GM18858 (cell line): ENCODE results near the gene MAP1A.

ENCODE experiments used
- ATAC-seq: cut with Tn5 transposase; IDR thresholded peaks from one replicate; pipeline ENCODE4 v1.9.1; 2021; ENCODE audit not compliant: unreplicated experiment

MAP1A gene

DNA sequence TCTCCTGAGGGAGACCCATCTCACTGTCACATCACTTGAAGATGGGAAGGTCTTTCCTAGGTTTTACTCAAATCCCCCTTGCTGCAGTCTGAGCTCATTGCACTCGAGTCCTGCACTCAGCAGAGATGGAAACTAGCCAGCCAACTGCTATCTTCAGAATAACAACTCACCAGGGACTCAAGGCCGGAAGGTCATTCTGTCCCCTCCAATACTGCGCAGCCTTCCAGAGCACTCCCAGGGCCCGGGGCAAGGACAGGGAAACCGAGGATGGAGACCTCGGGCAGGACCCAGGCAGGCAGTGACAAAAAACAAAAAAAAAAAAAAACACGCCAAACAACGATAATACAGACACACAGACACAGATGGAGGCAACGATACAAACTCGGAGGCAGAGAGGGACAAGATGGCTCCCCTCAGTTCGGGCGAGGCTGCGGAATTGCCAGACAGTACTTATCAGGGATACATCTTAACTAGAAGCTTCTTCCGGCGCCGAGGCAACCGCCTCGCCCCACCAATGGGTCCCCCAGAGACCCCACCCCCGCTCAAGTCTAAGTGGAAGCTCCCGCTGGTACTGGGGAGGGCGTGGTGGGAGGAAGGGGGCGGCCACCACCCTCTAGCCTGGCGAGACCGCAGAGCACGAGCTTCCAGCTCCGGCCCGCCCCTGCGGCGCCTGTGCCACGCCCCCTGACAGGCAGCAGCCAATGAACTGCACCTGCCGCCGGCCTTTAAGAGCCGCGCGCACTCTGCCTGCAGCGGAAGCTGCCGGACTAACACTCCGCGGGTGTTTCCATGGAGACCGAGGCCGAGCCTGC lies 7.0 kb upstream of the MAP1A start:
- ATAC-seq: peak; percentile 95

DNA sequence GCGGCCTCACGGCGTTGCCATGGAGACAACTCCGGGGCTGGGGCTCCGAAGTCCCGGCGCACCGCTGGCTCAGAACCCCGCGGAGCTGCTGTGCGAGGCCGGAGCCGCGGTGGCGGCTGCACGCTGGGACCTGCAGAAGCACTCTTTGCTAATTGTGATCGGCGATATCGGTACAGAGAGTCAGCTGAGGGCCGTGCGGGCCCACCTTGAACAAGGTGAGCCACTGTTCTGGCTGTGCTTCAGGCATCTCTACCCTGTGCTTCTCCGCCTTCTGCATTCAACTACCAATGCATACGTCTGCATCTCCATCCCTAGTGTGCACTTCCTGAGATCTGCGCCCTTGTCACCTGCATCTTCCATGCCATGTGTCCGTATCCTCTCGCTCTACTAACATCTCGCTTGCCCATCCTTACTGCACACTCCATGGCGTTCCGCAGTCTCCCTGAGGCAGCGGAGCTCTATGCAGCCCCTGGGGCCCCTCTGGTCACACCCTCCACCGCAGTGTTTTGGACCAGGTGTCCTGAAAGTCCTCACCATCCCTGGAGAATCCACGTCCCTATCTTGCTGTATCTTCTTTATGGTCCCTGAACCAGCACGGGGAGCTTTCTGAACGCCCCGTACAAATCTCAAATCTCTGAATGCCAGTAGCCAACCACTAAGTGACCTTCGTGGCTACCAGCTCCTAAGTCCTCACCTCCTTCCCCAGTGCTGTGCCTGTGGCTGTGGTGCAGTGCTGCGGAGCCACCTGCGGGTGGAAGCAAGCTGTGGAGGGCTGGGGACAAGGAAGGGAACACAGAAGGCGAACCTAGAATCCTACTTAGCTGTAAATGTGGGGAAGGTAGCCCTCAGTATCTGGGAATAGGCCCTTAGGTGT lies 6.2 kb upstream of the MAP1A start:
- no peak for ATAC-seq

DNA sequence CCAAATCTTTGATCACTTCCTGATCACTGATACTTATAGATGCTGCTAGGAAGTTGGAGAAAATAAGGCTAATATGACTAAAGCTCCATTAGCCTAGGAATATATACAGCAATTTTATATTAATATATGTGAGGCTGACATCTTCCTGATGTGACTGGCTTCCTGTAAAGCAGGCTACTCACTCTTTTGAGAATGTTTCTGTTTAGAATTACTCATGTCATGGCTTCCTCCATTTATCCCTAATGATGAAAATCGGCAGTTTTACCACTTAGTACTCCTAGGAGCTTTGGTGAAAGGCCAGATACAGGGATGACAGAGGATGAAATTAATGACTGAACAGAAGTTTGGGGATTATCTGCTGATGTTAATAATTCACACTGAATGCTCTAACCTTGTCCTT lies 3.9 kb upstream of the MAP1A start:
- no peak for ATAC-seq

DNA sequence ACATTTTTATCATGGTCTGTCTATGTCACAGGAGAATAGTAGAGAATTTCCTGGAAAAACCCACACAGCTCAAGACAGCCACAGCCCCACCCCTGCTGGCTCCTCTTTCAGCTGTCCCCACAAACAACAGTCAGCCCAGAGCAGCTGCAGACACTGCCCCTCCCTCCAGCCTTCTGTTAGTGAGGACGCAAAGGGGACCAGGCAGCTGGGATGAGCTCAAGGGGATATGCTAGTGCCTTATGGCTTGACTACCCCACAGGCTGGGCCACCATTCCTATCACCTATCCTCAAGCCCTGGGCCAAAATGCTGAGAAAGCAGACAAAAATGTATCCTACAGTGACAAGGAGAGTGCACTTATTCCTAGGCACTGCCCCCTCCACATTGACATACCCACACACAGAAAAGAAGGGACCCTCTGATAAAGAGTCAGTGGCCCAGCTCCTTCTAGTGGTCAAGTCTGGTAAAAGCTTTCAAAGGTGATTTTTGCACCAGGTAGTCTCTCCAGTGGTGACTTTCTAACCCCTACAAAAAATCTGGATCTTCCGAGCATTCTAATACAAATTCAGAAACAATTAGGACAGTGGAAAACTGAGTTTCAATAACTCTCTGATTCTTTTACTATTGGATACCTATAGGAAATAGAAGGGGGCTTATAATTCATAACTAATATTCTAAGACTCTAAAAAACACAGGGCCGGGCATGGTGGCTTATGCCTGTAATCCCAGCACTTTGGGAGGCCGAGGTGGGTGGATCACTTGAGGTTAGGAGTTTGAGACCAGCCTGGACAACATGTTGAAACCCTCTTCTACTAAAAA lies 3.0 kb upstream of the MAP1A start:
- no peak for ATAC-seq

DNA sequence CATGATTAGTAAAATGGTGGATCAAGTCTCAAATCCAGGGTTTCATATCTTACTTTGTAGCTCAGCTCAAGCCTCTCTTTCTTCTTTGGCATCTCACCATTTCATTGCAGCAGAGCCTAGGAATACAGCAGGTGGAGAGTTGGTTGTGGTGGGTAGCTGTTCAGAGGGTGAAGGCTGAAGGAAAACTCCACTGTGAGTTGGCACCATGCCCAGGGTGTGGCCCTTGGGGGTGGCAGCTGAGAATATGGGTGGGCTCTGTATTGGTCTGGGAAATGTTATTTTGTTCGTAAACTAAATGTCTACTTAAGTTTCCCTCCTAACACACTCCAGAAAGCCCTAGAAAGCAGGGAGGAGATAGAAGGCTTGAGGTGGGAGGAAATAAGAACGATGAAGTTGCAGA lies 1.7 kb upstream of the MAP1A start:
- ATAC-seq: no peak

DNA sequence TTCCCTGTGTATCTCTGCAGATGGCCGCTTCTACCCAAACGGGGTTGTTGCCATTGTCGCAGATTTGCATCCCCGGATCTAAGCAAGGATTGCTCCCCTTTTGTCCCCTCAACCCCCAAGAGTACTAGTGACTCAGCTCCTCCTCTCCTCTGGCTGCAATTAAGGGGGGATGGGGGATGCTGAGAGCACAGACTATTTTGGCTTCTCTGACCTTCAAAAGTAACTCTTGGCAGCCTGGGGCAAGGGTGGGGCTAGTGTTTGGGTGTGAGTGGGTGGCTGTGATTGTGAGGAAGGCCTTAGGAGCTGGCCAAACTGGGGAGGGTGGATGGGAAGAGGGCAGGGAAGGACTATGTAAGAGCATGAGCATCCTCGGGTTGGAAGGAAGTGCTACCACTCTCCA lies 1.2 kb upstream of the MAP1A start:
- ATAC-seq: no peak

DNA sequence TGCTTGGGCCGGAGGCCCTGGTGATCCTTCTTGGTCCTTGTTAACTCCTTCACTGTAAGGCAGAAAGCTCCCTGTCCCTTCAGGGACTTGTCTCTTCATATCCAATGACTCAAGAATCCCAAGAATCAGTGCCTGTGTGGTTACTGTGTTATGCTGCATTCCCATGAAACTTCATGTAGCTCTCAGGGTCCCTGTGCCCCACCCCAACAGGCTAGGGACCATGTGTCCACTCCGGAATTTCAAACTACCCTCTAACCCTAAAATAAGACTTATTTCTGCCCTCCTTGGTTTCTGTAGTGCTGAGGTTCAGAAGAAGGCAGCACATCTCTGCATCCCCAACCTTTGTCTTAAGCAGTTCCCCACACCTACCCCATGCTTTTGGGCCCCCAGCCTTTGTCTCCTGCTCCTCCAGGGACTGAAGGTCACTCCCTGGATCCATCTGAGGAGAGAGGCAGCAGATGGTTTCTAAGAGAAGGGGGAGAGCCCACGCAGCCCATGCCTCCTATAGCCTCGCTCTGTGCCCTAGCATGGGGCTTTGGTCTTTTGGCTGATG lies 531 bp upstream of the MAP1A start:
- no peak for ATAC-seq

DNA sequence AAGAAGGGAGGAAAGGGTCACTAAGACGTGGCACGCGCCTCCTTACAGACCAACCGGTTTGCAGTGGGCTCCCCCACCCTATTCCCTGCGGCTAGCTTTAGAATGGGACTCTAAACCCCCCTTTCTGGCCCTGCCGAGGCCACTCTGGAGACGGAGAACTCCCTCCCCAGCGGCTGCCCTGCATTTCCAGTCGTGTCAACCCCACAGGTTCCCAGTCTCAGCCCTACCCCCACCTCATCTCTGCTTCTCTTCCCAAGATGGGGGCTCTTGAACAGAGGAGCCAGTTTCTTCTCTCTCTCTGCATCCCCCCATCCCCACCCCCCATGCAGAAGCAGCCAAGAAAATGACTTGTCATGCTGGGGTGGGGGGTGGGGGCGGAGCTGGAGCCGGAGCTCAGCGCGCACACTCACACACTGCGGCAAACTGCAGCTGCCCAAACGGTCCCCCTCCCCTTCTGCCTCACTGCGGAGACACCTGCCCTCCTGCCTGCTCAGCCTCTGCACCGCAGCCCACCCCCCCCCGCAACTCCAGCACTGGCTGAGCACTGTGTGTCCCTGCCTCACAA lies 871 bp downstream of the MAP1A start:
- no peak for ATAC-seq

DNA sequence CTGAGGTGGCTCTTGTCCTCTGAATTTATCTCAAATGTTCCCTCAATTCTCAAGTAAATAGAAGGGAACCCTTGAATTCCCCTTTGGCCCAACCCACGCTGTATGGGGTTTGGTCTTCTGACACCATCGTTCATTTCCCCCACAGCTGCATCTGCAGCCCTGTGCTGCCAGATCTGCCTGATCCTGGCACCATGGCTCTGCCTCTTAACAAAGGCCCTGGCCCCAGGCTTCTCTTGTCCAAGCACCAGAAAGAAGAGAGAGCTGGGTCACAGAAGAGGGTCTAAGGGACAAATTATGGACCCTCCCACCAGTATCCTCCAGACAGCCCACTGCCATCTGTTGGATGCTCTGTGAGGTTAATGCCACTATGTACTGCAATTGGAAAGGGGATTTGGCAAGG lies 1.8 kb downstream of the MAP1A start:
- ATAC-seq: no peak

DNA sequence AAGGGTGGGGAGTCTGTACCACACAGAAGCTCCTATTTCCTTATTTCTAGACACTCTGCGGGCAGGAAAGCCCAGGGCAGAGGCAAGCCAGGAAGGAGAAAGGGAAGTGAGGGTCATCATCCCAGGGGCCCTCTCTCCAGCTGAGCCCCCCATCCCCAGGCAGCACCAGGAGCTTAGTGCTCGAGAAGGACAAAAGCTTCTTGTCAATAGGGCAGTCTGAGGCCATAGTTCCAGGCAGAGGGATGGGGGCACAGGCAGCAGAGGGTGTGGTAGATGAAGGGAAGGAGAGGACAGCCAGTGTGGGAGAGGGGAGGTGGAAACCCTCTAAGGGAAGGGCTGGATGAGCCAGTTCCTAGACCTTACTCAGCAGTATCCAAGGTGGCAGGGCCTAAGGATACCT lies 2.7 kb downstream of the MAP1A start:
- no peak for ATAC-seq

DNA sequence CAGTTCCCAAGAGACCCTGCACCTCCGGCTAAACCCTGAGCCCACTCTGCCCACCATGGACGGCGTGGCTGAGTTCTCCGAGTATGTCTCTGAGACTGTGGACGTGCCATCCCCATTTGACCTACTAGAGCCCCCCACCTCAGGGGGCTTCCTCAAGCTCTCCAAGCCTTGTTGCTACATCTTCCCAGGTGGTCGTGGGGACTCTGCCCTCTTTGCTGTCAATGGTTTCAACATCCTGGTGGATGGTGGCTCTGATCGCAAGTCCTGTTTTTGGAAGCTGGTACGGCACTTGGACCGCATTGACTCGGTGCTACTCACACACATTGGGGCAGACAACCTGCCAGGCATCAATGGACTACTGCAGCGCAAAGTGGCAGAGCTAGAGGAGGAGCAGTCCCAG lies 4.0 kb downstream of the MAP1A start:
- no peak for ATAC-seq

DNA sequence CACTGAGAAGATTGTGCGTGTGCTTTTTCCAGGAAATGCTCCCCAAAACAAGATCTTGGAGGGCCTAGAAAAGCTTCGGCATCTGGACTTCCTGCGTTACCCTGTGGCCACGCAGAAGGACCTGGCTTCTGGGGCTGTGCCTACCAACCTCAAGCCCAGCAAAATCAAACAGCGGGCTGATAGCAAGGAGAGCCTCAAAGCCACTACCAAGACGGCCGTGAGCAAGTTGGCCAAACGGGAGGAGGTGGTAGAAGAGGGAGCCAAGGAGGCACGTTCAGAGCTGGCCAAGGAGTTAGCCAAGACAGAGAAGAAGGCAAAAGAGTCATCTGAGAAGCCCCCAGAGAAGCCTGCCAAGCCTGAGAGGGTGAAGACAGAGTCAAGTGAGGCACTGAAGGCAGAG lies 4.8 kb downstream of the MAP1A start:
- no peak for ATAC-seq

DNA sequence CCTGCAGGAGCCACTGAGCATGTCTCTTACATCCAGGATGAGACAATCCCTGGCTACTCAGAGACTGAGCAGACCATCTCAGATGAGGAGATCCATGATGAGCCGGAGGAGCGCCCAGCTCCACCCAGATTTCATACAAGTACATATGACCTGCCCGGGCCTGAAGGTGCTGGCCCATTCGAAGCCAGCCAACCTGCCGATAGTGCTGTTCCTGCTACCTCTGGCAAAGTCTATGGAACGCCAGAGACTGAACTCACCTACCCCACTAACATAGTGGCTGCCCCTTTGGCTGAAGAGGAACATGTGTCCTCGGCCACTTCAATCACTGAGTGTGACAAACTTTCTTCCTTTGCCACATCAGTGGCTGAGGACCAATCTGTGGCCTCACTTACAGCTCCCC lies 6.2 kb downstream of the MAP1A start:
- no peak for ATAC-seq

DNA sequence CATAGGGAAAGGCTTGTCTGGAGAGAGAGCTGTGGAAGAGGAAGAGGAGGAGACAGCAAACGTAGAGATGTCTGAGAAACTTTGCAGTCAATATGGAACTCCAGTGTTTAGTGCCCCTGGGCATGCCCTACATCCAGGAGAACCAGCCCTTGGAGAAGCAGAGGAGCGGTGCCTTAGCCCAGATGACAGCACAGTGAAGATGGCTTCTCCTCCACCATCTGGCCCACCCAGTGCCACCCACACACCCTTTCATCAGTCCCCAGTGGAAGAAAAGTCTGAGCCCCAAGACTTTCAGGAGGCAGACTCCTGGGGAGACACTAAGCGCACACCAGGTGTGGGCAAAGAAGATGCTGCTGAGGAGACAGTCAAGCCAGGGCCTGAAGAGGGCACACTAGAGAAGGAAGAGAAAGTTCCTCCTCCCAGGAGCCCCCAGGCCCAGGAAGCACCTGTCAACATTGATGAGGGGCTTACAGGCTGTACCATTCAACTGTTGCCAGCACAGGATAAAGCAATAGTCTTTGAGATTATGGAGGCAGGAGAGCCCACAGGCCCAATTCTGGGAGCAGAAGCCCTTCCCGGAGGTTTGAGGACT lies 6.9 kb downstream of the MAP1A start:
- ATAC-seq: no peak

DNA sequence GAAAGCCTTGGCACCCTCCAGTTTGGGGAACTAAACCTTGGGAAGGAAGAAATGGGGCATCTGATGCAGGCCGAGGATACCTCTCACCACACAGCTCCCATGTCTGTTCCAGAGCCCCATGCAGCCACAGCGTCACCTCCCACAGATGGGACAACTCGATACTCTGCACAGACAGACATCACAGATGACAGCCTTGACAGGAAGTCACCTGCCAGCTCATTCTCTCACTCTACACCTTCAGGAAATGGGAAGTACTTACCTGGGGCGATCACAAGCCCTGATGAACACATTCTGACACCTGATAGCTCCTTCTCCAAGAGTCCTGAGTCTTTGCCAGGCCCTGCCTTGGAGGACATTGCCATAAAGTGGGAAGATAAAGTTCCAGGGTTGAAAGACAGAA lies 7.7 kb downstream of the MAP1A start:
- ATAC-seq: no peak

DNA sequence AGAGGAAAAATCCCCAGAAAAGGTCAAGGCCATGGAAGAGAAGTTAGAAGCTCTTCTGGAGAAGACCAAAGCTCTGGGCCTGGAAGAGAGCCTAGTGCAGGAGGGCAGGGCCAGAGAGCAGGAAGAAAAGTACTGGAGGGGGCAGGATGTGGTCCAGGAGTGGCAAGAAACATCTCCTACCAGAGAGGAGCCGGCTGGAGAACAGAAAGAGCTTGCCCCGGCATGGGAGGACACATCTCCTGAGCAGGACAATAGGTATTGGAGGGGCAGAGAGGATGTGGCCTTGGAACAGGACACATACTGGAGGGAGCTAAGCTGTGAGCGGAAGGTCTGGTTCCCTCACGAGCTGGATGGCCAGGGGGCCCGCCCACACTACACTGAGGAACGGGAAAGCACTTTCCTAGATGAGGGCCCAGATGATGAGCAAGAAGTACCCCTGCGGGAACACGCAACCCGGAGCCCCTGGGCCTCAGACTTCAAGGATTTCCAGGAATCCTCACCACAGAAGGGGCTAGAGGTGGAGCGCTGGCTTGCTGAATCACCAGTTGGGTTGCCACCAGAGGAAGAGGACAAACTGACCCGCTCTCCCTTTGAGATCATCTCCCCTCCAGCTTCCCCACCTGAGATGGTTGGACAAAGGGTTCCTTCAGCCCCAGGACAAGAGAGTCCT lies 9.0 kb downstream of the MAP1A start:
- no peak for ATAC-seq

DNA sequence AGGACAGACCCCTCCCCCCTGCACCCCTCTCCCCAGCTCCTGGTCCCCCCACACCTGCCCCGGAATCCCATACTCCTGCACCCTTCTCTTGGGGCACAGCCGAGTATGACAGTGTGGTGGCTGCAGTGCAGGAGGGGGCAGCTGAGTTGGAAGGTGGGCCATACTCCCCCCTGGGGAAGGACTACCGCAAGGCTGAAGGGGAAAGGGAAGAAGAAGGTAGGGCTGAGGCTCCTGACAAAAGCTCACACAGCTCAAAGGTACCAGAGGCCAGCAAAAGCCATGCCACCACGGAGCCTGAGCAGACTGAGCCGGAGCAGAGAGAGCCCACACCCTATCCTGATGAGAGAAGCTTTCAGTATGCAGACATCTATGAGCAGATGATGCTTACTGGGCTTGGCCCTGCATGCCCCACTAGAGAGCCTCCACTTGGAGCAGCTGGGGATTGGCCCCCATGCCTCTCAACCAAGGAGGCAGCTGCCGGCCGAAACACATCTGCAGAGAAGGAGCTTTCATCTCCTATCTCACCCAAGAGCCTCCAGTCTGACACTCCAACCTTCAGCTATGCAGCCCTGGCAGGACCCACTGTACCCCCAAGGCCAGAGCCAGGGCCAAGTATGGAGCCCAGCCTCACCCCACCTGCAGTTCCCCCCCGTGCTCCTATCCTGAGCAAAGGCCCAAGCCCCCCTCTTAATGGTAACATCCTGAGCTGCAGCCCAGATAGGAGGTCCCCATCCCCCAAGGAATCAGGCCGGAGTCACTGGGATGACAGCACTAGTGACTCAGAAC lies 9.8 kb downstream of the MAP1A start:
- ATAC-seq: no peak

DNA sequence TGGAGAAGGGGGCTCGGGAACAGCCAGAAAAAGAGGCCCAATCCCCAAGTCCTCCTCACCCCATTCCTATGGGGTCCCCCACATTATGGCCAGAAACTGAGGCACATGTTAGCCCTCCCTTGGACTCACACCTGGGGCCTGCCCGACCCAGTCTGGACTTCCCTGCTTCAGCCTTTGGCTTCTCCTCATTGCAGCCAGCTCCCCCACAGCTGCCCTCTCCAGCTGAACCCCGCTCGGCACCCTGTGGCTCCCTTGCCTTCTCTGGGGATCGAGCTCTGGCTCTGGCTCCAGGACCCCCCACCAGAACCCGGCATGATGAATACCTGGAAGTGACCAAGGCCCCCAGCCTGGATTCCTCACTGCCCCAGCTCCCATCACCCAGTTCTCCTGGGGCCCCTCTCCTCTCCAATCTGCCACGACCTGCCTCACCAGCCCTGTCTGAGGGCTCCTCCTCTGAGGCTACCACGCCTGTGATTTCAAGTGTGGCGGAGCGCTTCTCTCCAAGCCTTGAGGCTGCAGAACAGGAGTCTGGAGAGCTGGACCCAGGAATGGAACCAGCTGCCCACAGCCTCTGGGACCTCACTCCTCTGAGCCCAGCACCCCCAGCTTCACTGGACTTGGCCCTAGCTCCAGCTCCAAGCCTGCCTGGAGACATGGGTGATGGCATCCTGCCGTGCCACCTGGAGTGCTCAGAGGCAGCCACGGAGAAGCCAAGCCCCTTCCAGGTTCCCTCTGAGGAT lies 10.6 kb downstream of the MAP1A start:
- no peak for ATAC-seq
